ENCODE measurements around the gene ZBTB22. TPM values are rescaled to one million over a fixed set of nuclear protein-coding genes. Genes with fewer than 3 reads are reported as not detected.
A peak's percentile ranks its signal among the peaks of the same experiment; 100 is the strongest.
"Not testable (repeated sequence)": the region's sequence is repeated elsewhere in the genome, so short reads cannot be mapped to it uniquely, and the experiment has no call there.

ZBTB22 gene
- total RNA-seq, 5 donors from 2014 or later (not counting 1 experiment from before 2014, with no cell fraction given): 17.6 to 32.0 (median 26.3) TPM

GRCh38 chr6:33288921-33289783 lies 28.4 kb downstream of the ZBTB22 start, which contains the start of the genes PFDN6 and WDR46:
TSS of gene PFDN6 (plus strand) at chr6:33289601. CDS start at chr6:33289857, 256 bp downstream.
TSS of gene WDR46 (minus strand) at chr6:33289239. CDS start at chr6:33289170, 69 bp downstream.
- Histone ChIP-seq H3K27me3 (replicated peaks in 1 of 2; ENCODE audit: control insufficient read depth in 2 of 2, extremely low read depth in 1 of 2, insufficient read depth in 2 of 2, low read length in 1 of 2) (no peaks in the 10 kb centered on the region), H3K4me3 (ENCODE audit: control insufficient read depth in 1 of 2, extremely low read depth in 1 of 2, low read length in 1 of 2) (peak within 1 kb of the TSS; percentile 82 to 97), H3K36me3 (ENCODE audit: control insufficient read depth in 2 of 2, extremely low read depth in 1 of 2, insufficient read depth in 1 of 2, low read length in 1 of 2) (peaks cover 8 to 46% of the 10 kb centered on the region in 2 donors), H3K9me3 (no peaks in the 10 kb centered on the region), H3K4me1 (ENCODE audit: control insufficient read depth in 1 of 2, extremely low read depth in 1 of 2, insufficient read depth in 2 of 2, low read length in 2 of 2) (peaks cover 13 to 33% of the 10 kb centered on the region in 2 experiments), H3K27ac (ENCODE audit: low read length) (peak within 1 kb of the TSS; percentile 65)
- peak within 1 kb of the TSS; percentile 93 to 96 (median 96) for H3K4me3 Mint-ChIP-seq
- ChIA-PET CTCF (interaction anchor here (0.5 to 2.4 kb wide), 13 partner anchors 8 to 434 kb away, joined by 3 to 11 read pairs (median 4); partner anchors contain the start of genes B3GALT4 (in 1 of the 2), RPS18 (in 1 of the 2), VPS52 (in 1 of the 2) and ZBTB22 (in 1 of the 2)), POLR2A (interaction anchor here (0.5 to 2.8 kb wide), 8 partner anchors 8 to 57 kb away, joined by 3 to 10 read pairs (median 4); partner anchors contain the start of genes B3GALT4 (in 2 of the 2), RPS18 (in 1 of the 2) and VPS52 (in 1 of the 2))
- whole genome bisulfite sequencing (ENCODE audit: insufficient coverage): 0% methylated on average over 37 of the region's 43 CpGs
- H3K27ac Mint-ChIP-seq: peak within 1 kb of the TSS; percentile 92 to 96
- H3K36me3 Mint-ChIP-seq: peaks cover 42% of the 10 kb centered on the region
- no peaks in the 10 kb centered on the region for H3K27me3 Mint-ChIP-seq
- H3K4me1 Mint-ChIP-seq: peaks cover 44 to 50% (median 49%) of the 10 kb centered on the region in 3 donors
- DNase-seq: peak; percentile 67 to 90 (median 82)
- peak; percentile 95 to 96 (median 96) for ATAC-seq (replicated peaks in 1 of 4)
- no peaks in the 10 kb centered on the region for H3K9me3 Mint-ChIP-seq

GRCh38 chr6:33288141-33288920 lies 29.2 kb downstream of the ZBTB22 start:
- Mint-ChIP-seq H3K27ac (peak overlapping the region; percentile 92 to 96), H3K4me3 (peak overlapping the region; percentile 93 to 96 (median 96)), H3K36me3 (peaks cover 39% of the 10 kb centered on the region), H3K27me3 (no peaks in the 10 kb centered on the region), H3K9me3 (no peaks in the 10 kb centered on the region), H3K4me1 (peaks cover 44 to 50% (median 49%) of the 10 kb centered on the region in 3 donors)
- peaks cover 13 to 33% of the 10 kb centered on the region in 2 experiments for H3K4me1 ChIP-seq (ENCODE audit: control insufficient read depth in 1 of 2, extremely low read depth in 1 of 2, insufficient read depth in 2 of 2, low read length in 2 of 2)
- H3K36me3 ChIP-seq (ENCODE audit: control insufficient read depth in 2 of 2, extremely low read depth in 1 of 2, insufficient read depth in 1 of 2, low read length in 1 of 2): peaks cover 8 to 42% of the 10 kb centered on the region in 2 donors
- POLR2A ChIA-PET: interaction anchor here (0.8 to 2.8 kb wide), 5 partner anchors 9 to 17 kb away, joined by 3 to 10 read pairs (median 6); partner anchors contain the start of genes B3GALT4 (in 2 of the 2), RPS18 (in 1 of the 2) and VPS52 (in 1 of the 2)
- peak overlapping the region; percentile 82 to 97 for H3K4me3 ChIP-seq (ENCODE audit: control insufficient read depth in 1 of 2, extremely low read depth in 1 of 2, low read length in 1 of 2)
- CTCF ChIA-PET: interaction anchor here (0.5 to 2.4 kb wide), 11 partner anchors 9 to 84 kb away, joined by 3 to 11 read pairs (median 4); partner anchors contain the start of genes B3GALT4 (in 1 of the 2), HSD17B8 (in 1 of the 2), RPS18 (in 1 of the 2) and VPS52 (in 1 of the 2)
- no peaks in the 10 kb centered on the region for H3K9me3 ChIP-seq
- ATAC-seq (replicated peaks in 1 of 4) (peak in 1 of 4 experiments; percentile 2), DNase-seq (no peak)
- H3K27ac ChIP-seq (ENCODE audit: low read length): no peak overlapping the region
- WGBS (ENCODE audit: insufficient coverage): 2% methylated on average over 9 of the region's 21 CpGs
- no peaks in the 10 kb centered on the region for H3K27me3 ChIP-seq (replicated peaks in 1 of 2; ENCODE audit: control insufficient read depth in 2 of 2, extremely low read depth in 1 of 2, insufficient read depth in 2 of 2, low read length in 1 of 2)

- Mint-ChIP-seq H3K4me1 (peaks cover 44 to 50% (median 49%) of the 10 kb centered on the region in 3 donors), H3K36me3 (peaks cover 34% of the 10 kb centered on the region), H3K9me3 (no peaks in the 10 kb centered on the region), H3K4me3 (peak overlapping the region; percentile 93 to 96 (median 96)), H3K27ac (peak overlapping the region; percentile 61 to 72), H3K27me3 (no peaks in the 10 kb centered on the region)
- Histone ChIP-seq H3K4me1 (ENCODE audit: control insufficient read depth in 1 of 2, extremely low read depth in 1 of 2, insufficient read depth in 2 of 2, low read length in 2 of 2) (peaks cover 13 to 33% of the 10 kb centered on the region in 2 experiments), H3K36me3 (ENCODE audit: control insufficient read depth in 2 of 2, extremely low read depth in 1 of 2, insufficient read depth in 1 of 2, low read length in 1 of 2) (peaks cover 8 to 43% of the 10 kb centered on the region in 2 donors), H3K9me3 (no peaks in the 10 kb centered on the region), H3K27me3 (replicated peaks in 1 of 2; ENCODE audit: control insufficient read depth in 2 of 2, extremely low read depth in 1 of 2, insufficient read depth in 2 of 2, low read length in 1 of 2) (no peaks in the 10 kb centered on the region), H3K4me3 (ENCODE audit: control insufficient read depth in 1 of 2, extremely low read depth in 1 of 2, low read length in 1 of 2) (no peak overlapping the region), H3K27ac (ENCODE audit: low read length) (no peak overlapping the region)
- 96% methylated on average over 11 of the region's 22 CpGs for WGBS (ENCODE audit: insufficient coverage)
- POLR2A ChIA-PET: no interaction called here
- ATAC-seq (replicated peaks in 1 of 4) (no peak), DNase-seq (no peak)
- CTCF ChIA-PET: interaction anchor here in 1 of 2 donors (0.5 kb wide), 1 partner anchor 83 kb away, joined by 4 read pairs; the partner anchor contains the start of gene HSD17B8
These were observed 30.3 kb downstream of the ZBTB22 start for GRCh38 chr6:33286946-33287914.

- DNase-seq; POLR2A ChIA-PET; H3K27me3 ChIP-seq (replicated peaks in 1 of 2; ENCODE audit: control insufficient read depth in 2 of 2, extremely low read depth in 1 of 2, insufficient read depth in 2 of 2, low read length in 1 of 2); ATAC-seq (replicated peaks in 1 of 4); CTCF ChIA-PET; H3K4me3 ChIP-seq (ENCODE audit: control insufficient read depth in 1 of 2, extremely low read depth in 1 of 2, low read length in 1 of 2); H3K27ac ChIP-seq (ENCODE audit: low read length); H3K27ac Mint-ChIP-seq; H3K4me3 Mint-ChIP-seq; H3K9me3 ChIP-seq; H3K9me3 Mint-ChIP-seq; H3K27me3 Mint-ChIP-seq: not testable (repeated sequence)
- H3K36me3 ChIP-seq (ENCODE audit: control insufficient read depth in 2 of 2, extremely low read depth in 1 of 2, insufficient read depth in 1 of 2, low read length in 1 of 2): peaks cover 13 to 43% of the 10 kb centered on the region in 2 donors
- H3K36me3 Mint-ChIP-seq: peaks cover 34% of the 10 kb centered on the region
- H3K4me1 ChIP-seq (ENCODE audit: control insufficient read depth in 1 of 2, extremely low read depth in 1 of 2, insufficient read depth in 2 of 2, low read length in 2 of 2): peaks cover 9 to 30% of the 10 kb centered on the region in 2 experiments
- peaks cover 33 to 43% (median 38%) of the 10 kb centered on the region in 3 donors for H3K4me1 Mint-ChIP-seq
- WGBS (ENCODE audit: insufficient coverage): 100% methylated on average over 1 of the region's 4 CpGs
These were observed 32.3 kb downstream of the ZBTB22 start for GRCh38 chr6:33285214-33285613.

- Mint-ChIP-seq H3K4me1 (peaks cover 33 to 43% (median 36%) of the 10 kb centered on the region in 3 donors), H3K4me3 (no peak overlapping the region), H3K27ac (no peak overlapping the region), H3K9me3 (no peaks in the 10 kb centered on the region), H3K36me3 (peaks cover 25% of the 10 kb centered on the region), H3K27me3 (no peaks in the 10 kb centered on the region)
- Histone ChIP-seq H3K4me3 (ENCODE audit: control insufficient read depth in 1 of 2, extremely low read depth in 1 of 2, low read length in 1 of 2) (no peak overlapping the region), H3K4me1 (ENCODE audit: control insufficient read depth in 1 of 2, extremely low read depth in 1 of 2, insufficient read depth in 2 of 2, low read length in 2 of 2) (peaks cover 9 to 48% of the 10 kb centered on the region in 2 experiments), H3K27ac (ENCODE audit: low read length) (no peak overlapping the region), H3K36me3 (ENCODE audit: control insufficient read depth in 2 of 2, extremely low read depth in 1 of 2, insufficient read depth in 1 of 2, low read length in 1 of 2) (peaks cover 10 to 60% of the 10 kb centered on the region in 2 donors), H3K9me3 (no peaks in the 10 kb centered on the region), H3K27me3 (replicated peaks in 1 of 2; ENCODE audit: control insufficient read depth in 2 of 2, extremely low read depth in 1 of 2, insufficient read depth in 2 of 2, low read length in 1 of 2) (no peaks in the 10 kb centered on the region)
- 92% methylated on average over 4 of the region's 6 CpGs for WGBS (ENCODE audit: insufficient coverage)
- POLR2A ChIA-PET: interaction anchor here in 1 of 2 donors (0.8 kb wide), 1 partner anchor 12 kb away, joined by 4 read pairs; no protein-coding TSS in a partner anchor
- ATAC-seq (replicated peaks in 1 of 4) (no peak), DNase-seq (no peak)
- CTCF ChIA-PET: no interaction called here
These were observed 37.0 kb downstream of the ZBTB22 start for GRCh38 chr6:33280539-33280938.
